Gastrocnemius medialis (tissue), 4 donors: Measurements from ENCODE around the gene DCBLD1. TPM values are rescaled to one million over a fixed set of nuclear protein-coding genes. Genes with fewer than 3 reads are reported as not detected.

Source experiments
- ATAC-seq, 2 donors: fragments of 150-250 bp; one replicate each; pipeline ENCODE4 v1.9.1; 2016
- DNase-seq, 2 donors: peaks; one replicate each; pipeline ENCODE4 v3.0.0-alpha.2; 2019
- H3K27ac ChIP-seq, 4 donors: fragments of 200-600 bp; sonication (generic); 1 replicate in 1 of 4; 2 replicates in 3 of 4; pipeline ENCODE4 v1.5.1; 2016 to 2018; ENCODE audit warnings: mild to moderate bottlenecking in 2 of 4, moderate library complexity in 1 of 4
- H3K27me3 ChIP-seq, 3 donors: fragments of 200-600 bp; sonication (generic) in 2 of 3; 1 replicate in 1 of 3; 2 replicates in 2 of 3; pipeline versions ENCODE4 v1.5.1 to v1.6.0; 2016 to 2019; ENCODE audit warnings: mild to moderate bottlenecking in 1 of 3, moderate library complexity in 1 of 3
- H3K36me3 ChIP-seq, 2 donors: fragments of 200-600 bp; sonication (generic) in 1 of 2; one replicate each; pipeline ENCODE4 v1.5.1; 2017 to 2018
- H3K4me1 ChIP-seq, 2 donors: fragments of 200-600 bp; sonication (generic) in 1 of 2; one replicate each; pipeline ENCODE4 v1.5.1; 2016 to 2017; ENCODE audit warnings: mild to moderate bottlenecking in 2 of 2
- H3K4me3 ChIP-seq, 4 donors: fragments of 200-600 bp; sonication (generic) in 3 of 4; 1 replicate in 1 of 4; 2 replicates in 3 of 4; pipeline ENCODE4 v1.5.1; 2016 to 2019; ENCODE audit warnings: mild to moderate bottlenecking in 2 of 4
- H3K9me3 ChIP-seq, 3 donors: fragments of 200-600 bp; sonication (generic) in 2 of 3; 1 replicate in 1 of 3; 2 replicates in 2 of 3; pipeline ENCODE4 v1.5.1; 2016 to 2019
- POLR2A ChIP-seq, 2 donors: fragments of 450-650 bp; IDR thresholded peaks; one replicate each; pipeline ENCODE4 v1.6.1; 2017; ENCODE audit warnings: antibody characterized with exemption in 2 of 2, mild to moderate bottlenecking in 2 of 2, moderate library complexity in 2 of 2
- in situ Hi-C, 4 donors: fragments of 200-750 bp; cut with MboI; loops; one replicate each; pipeline versions ENCODE4 v1.15.0 to v1.8.0; 2017; ENCODE audit warnings: low sequenced_read_pairs in 4 of 4
- intact Hi-C: fragments of 100-400 bp; cut with DNase I; formaldehyde crosslinking; loops from one replicate; pipeline ENCODE4 v1.15.1; 2023; ENCODE audit warnings: low total_unique reads
- total RNA-seq, 4 donors: library from RNA; depleted of rRNA; stranded (reverse); fragments of >200 nt; gene quantifications; one replicate each; pipeline versions ENCODE4 v1.1.0 to v1.2.3, GENCODE V29; 2016
- TF ChIP-seq, protein P1 (sequence below), 5 experiments: fragments of 450-650 bp in 3 of 5; fragments of 200-600 bp in 2 of 5; sonication (generic) in 2 of 5; IDR thresholded peaks in 4 of 5; conservative IDR thresholded peaks in 1 of 5; 1 replicate in 4 of 5; 2 replicates in 1 of 5; pipeline ENCODE4 v1.5.1; 2016 to 2019; ENCODE audit warnings: antibody characterized with exemption in 5 of 5, mild to moderate bottlenecking in 3 of 5, moderate library complexity in 3 of 5

Gene DCBLD1
- total RNA-seq, 4 donors from 2014 or later = 4.3 to 8.1 (median 5.2) TPM

DNA sequence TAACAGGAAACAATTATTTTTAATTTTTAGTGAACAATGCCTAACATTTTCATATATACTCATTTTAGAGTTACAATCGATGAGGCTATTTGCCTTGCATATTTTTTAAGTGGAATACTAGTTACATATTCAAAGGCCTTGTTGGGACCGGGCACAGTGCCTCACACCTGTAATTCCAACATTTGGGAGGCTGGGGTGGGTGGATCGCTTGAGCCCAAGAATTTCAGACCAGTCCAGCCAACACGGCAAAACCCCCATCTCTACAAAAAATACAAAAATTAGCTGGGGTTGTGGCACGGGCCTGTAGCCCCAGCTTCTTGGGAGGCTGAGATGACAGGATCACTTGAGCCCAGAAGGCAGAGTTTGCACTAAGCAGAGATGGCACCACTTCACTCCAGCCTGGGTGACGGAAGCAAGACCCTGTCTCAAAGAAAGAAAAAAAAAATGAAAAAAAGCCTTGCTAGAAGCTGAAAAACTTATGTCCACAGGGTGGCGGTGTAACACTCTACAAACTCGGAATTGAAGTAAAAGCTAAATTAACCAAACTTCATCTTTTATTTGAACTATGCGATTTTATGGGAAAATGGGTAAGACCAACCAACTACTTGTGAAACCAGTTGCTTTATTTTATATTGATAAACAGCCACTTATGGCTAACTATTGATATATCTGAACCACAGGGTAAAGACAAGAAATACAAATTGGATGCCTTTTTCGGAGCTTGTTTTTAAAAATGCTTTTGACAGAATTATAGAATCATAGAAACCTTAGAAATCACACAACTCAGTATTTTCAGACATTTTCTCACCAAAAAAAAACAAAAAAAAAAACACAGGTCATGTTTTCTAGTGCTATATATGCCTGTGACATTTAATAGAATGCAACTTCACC lies 32.7 kb upstream of the DCBLD1 start:
- intact Hi-C loops (loop anchor here (1.0 to 2.0 kb wide), 4 partner anchors 33 to 156 kb away; partner anchors contain the start of gene DCBLD1), in situ Hi-C loops (loop anchor here (5.0 to 10.0 kb wide), 3 partner anchors 103 to 105 kb away; no protein-coding TSS in a partner anchor)
- TF ChIP-seq, protein P1, sequence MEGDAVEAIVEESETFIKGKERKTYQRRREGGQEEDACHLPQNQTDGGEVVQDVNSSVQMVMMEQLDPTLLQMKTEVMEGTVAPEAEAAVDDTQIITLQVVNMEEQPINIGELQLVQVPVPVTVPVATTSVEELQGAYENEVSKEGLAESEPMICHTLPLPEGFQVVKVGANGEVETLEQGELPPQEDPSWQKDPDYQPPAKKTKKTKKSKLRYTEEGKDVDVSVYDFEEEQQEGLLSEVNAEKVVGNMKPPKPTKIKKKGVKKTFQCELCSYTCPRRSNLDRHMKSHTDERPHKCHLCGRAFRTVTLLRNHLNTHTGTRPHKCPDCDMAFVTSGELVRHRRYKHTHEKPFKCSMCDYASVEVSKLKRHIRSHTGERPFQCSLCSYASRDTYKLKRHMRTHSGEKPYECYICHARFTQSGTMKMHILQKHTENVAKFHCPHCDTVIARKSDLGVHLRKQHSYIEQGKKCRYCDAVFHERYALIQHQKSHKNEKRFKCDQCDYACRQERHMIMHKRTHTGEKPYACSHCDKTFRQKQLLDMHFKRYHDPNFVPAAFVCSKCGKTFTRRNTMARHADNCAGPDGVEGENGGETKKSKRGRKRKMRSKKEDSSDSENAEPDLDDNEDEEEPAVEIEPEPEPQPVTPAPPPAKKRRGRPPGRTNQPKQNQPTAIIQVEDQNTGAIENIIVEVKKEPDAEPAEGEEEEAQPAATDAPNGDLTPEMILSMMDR (IDR thresholded peaks at IDR 0.05 in 4 of 5, conservative IDR thresholded peaks at IDR 0.05 in 1 of 5) = peak; percentile 52 to 78 (median 66)
- TF ChIP-seq POLR2A (IDR thresholded peaks at IDR 0.05) = no peak
- Histone ChIP-seq H3K4me3 (no peak overlapping the region), H3K27ac (no peak overlapping the region), H3K4me1 (peaks cover 0 to 6% of the 10 kb centered on the region in 2 donors), H3K9me3 (no peaks in the 10 kb centered on the region), H3K36me3 (no peaks in the 10 kb centered on the region), H3K27me3 (no peaks in the 10 kb centered on the region)
- DNase-seq = peak; percentile 6 to 12
- no peak for ATAC-seq

GRCh38 chr6:117451671-117452070 lies 30.8 kb upstream of the DCBLD1 start:
- ATAC-seq (no peak), DNase-seq (no peak)
- H3K27me3 ChIP-seq = no peaks in the 10 kb centered on the region
- no peak overlapping the region for H3K4me3 ChIP-seq
- H3K27ac ChIP-seq = no peak overlapping the region
- H3K9me3 ChIP-seq = no peaks in the 10 kb centered on the region
- H3K36me3 ChIP-seq = no peaks in the 10 kb centered on the region
- intact Hi-C loops (loop anchor here (2.0 kb wide), 1 partner anchor 31 kb away; the partner anchor contains the start of gene DCBLD1), in situ Hi-C loops (no loop called here)
- peaks cover 0 to 6% of the 10 kb centered on the region in 2 donors for H3K4me1 ChIP-seq
- TF ChIP-seq POLR2A (IDR thresholded peaks at IDR 0.05) = no peak
- TF ChIP-seq, protein P1 (IDR thresholded peaks at IDR 0.05 in 4 of 5, conservative IDR thresholded peaks at IDR 0.05 in 1 of 5) = no peak

GRCh38 chr6:117456250-117456649 lies 26.2 kb upstream of the DCBLD1 start:
- no peaks in the 10 kb centered on the region for H3K27me3 ChIP-seq
- H3K4me3 ChIP-seq = no peak overlapping the region
- no peak overlapping the region for H3K27ac ChIP-seq
- ATAC-seq (no peak), DNase-seq (no peak)
- in situ Hi-C loops (no loop called here), intact Hi-C loops (no loop called here)
- H3K9me3 ChIP-seq = no peaks in the 10 kb centered on the region
- no peak for TF ChIP-seq POLR2A (IDR thresholded peaks at IDR 0.05)
- TF ChIP-seq, protein P1 (IDR thresholded peaks at IDR 0.05 in 4 of 5, conservative IDR thresholded peaks at IDR 0.05 in 1 of 5) = no peak
- H3K4me1 ChIP-seq = no peaks in the 10 kb centered on the region
- H3K36me3 ChIP-seq = no peaks in the 10 kb centered on the region

GRCh38 chr6:117456998-117457397 lies 25.5 kb upstream of the DCBLD1 start:
- TF ChIP-seq, protein P1 (IDR thresholded peaks at IDR 0.05 in 4 of 5, conservative IDR thresholded peaks at IDR 0.05 in 1 of 5) = no peak
- TF ChIP-seq POLR2A (IDR thresholded peaks at IDR 0.05) = no peak
- DNase-seq (no peak), ATAC-seq (no peak)
- Histone ChIP-seq H3K27me3 (no peaks in the 10 kb centered on the region), H3K4me1 (no peaks in the 10 kb centered on the region), H3K9me3 (no peaks in the 10 kb centered on the region), H3K27ac (no peak overlapping the region), H3K36me3 (no peaks in the 10 kb centered on the region), H3K4me3 (no peak overlapping the region)
- intact Hi-C loops = no loop called here
- in situ Hi-C loops = no loop called here
